SIG-M5 (cell line): ENCODE data around the gene RBM10.

Source experiments
- DNase-seq: peaks from one replicate; lab custom pipeline; 2025; lab: John Stamatoyannopoulos, UW

The RBM10 gene

DNA sequence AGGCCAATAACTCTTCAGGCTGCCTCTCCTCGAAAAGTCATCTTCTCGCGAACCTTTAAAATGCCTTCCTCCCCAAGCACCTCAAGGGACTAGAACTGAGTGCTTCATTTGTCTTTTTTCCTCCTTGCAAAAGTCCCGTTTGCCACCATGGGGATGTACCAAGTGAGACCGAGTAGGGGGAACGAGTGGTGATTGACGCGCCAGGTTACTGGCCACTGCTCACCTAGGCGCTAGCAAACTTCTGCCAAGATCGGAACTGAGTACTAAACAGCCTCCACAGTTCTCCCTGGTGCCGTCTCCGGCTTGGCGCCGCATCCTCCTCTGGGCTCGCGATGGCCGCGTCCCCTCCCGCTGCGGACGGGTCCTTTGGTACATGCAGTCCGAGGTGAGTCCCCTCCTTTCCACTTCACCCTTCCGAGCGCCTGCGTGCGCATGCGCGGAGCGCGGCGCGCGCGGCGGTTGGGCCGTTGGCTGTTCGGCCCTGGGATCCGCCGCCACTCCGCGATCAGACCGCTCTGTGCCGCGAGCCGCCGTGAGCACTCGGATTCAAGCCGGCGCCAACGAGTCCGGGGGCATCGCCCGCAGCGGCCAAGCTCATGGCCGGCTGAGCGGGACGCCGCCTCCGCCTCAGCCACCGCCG is 73.4 kb downstream of the RBM10 start, which contains the start of gene CDK16:
Gene CDK16, plus strand, starts transcription at position 402 of the 640 bp plus-strand sequence. CDS start 4,877 bp downstream, outside the sequence.
- no peak for DNase-seq

DNA sequence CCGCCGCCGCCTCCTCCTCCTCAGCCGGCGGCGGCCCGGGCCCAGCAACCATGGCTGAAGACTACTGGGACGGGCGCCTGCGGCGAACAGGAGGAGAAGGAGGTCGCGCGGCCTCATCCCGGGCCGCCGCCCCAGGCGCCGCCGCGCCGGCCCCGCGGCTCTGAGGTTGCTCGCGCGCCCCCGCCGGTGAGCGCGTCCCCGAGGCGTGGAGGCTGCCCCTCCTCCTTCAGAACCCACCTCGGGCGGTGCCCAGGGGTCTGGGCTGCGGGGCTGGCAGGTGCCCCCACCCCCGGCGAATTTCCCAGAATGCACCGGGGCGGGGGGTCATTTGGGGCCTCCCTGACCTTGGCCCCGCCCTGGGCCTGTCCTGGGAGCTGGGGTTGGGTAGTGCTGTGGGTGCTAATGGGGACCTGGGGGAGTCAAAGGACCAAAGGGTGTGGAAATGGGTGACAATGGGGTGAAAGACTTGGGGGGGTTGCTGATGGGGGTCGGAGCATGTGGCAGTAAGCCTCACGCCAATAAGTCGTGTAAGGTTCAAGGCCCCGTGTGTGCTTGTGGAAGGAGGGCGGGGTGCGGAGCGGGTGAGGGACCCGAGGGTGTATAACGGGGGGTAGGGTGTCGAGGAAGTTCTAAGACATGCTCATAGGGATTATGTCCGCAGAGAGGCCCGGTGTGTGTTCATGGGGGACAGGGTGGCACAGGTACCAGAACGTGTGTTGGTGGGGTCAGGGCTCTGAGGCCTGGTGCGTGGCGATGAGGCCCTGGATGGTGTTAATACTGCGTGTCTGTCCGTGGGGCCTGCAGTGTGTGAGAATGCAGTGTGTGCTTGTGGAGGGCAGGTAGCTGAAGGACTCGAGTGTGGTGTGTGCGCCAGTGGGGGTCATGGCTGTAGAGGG is 74.1 kb downstream of the RBM10 start:
- DNase-seq = no peak

DNA sequence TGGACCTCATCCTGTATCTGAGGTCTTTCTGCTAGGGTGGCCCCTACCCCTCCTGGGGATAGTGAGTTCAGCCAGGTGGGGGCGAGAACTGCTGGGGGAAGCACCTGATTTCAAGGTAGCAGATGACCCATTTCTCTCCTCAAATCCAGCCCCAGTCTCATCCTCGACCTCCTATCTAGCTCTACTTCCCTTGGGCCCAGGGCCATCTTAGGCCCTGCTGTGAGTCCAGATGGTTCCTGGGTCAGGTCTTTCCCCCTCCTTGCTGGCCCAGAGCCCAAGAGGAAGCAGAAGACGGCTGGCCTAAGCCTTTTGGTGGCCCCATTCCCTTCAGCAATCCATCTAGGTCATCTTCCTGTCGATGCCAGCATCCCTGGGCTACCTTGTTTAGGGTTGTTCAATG is 76.7 kb downstream of the RBM10 start:
- DNase-seq = no peak

- DNase-seq = no peak
Measured at GRCh38 chrX:47222751-47223350, 77.8 kb downstream of the RBM10 start.

DNA sequence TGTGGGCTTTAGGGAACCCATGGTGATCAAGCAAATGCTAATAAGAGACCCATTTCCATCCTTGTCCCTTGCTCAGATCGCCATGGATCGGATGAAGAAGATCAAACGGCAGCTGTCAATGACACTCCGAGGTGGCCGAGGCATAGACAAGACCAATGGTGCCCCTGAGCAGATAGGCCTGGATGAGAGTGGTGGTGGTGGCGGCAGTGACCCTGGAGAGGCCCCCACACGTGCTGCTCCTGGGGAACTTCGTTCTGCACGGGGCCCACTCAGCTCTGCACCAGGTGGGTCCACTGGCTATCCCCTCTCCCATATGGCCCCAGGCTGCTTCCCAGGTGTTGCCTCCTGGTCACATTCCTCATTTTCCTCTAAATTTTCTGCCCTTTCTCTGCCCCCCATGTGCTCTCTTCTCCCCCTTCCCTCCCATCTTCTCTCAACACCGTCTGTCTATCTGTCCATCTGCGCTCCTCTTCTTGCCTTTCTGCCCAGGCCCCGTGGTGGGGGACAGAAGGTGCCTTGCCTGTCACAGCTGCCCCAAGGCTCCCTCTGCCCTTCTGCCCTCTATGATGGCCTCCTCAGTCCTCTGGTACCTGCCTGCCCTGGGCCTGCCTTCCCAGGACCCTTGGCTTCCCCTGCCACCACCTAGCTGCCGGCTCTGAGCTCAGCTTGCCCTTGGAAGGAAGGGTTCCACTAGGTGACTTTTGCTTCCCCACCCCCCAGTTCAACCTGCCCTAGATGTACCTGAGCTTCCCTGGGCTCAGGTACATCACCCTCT is 78.6 kb downstream of the RBM10 start:
- no peak for DNase-seq

- no peak for DNase-seq
Measured at GRCh38 chrX:47224266-47224895, 79.4 kb downstream of the RBM10 start.

DNA sequence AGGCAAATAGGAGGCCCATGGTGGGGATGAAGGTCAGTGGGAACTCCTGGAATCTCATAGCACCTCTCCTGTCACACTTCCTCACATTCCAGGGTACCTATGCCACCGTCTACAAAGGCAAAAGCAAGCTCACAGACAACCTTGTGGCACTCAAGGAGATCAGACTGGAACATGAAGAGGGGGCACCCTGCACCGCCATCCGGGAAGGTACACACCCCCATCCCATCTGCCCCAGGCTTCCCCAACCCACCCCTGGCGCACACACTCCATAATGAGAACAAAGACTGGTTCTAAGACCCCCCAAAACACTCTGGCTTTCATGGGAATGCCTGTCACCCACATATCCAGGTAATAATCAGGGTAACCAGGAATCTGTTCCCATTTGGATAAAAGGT is 79.9 kb downstream of the RBM10 start:
- no peak for DNase-seq

- DNase-seq = no peak
Measured at GRCh38 chrX:47226071-47226470, 81.0 kb downstream of the RBM10 start.

- DNase-seq = no peak
Measured at GRCh38 chrX:47226531-47227333, 81.7 kb downstream of the RBM10 start.

DNA sequence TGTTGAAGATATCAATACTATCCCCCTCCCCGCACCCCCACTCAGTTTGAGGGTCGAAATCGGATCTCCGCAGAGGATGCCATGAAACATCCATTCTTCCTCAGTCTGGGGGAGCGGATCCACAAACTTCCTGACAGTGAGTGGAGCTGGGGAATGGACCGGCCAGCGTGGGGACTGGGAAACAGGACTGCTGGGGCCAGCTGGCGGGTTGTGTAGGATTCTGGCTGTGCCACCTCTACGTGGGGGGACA is 82.2 kb downstream of the RBM10 start:
- no peak for DNase-seq

DNA sequence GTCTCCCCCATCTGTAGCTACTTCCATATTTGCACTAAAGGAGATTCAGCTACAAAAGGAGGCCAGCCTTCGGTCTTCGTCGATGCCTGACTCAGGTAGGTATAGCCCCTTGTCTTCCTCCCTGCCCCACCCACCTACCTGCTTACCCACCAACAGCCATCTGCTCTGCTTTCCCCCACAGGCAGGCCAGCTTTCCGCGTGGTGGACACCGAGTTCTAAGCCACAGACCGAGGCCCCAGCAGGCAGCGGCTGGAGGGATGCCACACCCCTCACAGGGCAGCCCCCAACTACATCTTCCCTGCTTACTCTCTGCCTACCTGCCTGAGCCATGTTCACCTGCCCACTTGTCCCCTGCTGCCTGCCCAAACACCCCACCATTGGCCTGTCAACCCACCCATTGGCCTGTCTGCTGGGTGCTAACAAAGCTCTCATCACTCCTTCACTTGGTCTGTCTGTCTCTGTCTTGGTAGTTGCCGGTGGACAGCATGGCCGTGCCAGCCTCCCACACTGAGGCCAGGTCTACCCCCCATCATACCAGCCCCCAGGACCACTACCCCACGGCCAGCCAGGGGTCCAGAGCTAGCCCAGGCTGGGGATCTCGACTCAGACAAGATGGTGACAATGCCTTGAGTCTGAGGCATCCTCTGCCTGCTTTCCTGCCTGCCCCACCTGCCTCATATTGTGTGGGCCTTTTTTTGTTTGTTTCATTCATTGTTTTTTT is 83.7 kb downstream of the RBM10 start:
- no peak for DNase-seq

GRCh38 chrX:47229427-47229826 is 84.4 kb downstream of the RBM10 start:
- no peak for DNase-seq

DNA sequence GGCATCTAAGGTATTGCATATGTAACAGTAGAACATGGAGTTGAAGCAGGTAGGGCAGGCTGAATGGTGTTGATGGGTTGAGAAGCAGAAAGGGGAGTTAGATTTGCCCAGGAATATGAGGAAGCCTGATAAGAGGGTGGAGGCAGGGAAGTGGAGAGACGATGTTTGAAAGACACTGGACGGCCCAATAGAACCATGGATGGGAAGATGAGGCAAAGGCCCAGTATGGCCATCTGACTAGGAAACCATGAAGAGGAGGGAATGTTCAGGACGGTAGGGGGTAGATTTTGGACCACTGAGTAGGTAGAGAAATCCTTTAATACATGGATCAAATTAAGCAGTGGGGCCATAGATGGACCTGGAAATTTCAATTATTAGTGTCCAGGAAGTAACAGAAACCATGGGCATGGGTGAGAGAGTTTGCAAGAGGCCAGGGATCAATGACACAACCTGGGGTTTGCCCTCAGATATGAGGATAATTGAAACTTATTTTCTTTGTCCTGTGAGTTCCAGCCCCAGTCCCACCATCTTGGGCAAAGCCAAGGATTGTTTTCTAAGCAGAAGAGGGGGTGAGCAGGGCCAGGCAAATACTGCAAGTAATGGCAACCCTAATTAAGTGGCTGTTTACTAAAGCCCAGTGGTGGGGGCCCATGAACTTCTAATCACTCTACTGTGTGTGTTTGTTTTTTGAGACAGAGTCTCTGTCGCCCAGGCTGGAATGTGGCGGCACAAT is 85.3 kb downstream of the RBM10 start:
- no peak for DNase-seq

GRCh38 chrX:47231167-47231566 is 86.1 kb downstream of the RBM10 start:
- DNase-seq = no peak

DNA sequence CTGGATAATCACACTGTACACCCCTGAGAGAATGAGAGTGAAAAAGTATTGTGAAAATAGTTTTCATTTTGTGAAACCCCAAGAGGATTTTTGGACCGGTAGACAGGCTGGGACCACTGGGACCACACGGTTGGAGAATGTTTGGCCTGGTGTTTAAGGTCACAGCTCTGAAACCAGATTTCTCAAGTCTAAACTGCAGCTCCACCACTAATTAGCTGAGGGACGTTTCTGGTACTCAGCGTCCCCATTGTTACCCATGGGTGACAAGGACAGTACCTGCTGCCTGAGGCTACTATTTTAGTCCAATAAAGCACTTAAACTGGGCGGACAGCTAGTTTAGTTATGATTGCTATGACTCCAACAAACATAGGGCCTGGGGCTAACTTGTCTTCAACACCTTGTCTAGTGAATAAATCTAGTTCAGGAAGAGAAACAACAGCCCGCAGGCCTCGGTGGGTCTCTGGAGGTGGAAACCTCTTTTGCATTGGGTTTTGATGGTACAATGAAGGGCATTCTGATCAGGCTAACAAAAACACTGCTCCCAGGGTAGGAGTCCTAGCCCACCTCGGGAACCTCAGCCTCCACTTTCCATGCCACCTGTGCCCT is 87.3 kb downstream of the RBM10 start:
- DNase-seq = no peak

GRCh38 chrX:47232803-47233332 is 87.8 kb downstream of the RBM10 start, which contains the start of gene USP11:
Gene USP11, plus strand, starts transcription at chrX:47233009. Its CDS starts 35 bp downstream, at chrX:47233044.
- DNase-seq = no peak

GRCh38 chrX:47233333-47234113 is 88.5 kb downstream of the RBM10 start:
- DNase-seq = peak; percentile 71

- no peak for DNase-seq
Measured at GRCh38 chrX:47234583-47234982, 89.6 kb downstream of the RBM10 start.
